CD14-positive monocyte (primary cell): Measurements from ENCODE around the gene ZNF362. TPM values are rescaled to one million over a fixed set of nuclear protein-coding genes. Genes with fewer than 3 reads are reported as not detected.
A peak's percentile ranks its signal among the peaks of the same experiment; 100 is the strongest.

Experiments
- DNase-seq, 3 donors: peaks; one replicate each; pipeline ENCODE4 v3.0.0-alpha.2; 2011 to 2022
- H2AFZ ChIP-seq: 2 replicates; pipeline ENCODE4 v1.6.0; 2012; ENCODE audit warnings: mild to moderate bottlenecking, low read depth, low read length, inconsistent platforms; ENCODE audit not compliant: insufficient read depth, poor library complexity, severe bottlenecking
- H3K27ac ChIP-seq, 2 donors: 1 replicate in 1 of 2; 2 replicates in 1 of 2; pipeline ENCODE4 v1.5.1; 2012 to 2013; ENCODE audit warnings: low read length in 2 of 2, control low read depth in 1 of 2, inconsistent platforms in 1 of 2, low read depth in 1 of 2, mild to moderate bottlenecking in 1 of 2
- H3K27me3 ChIP-seq, 2 donors: one replicate each; pipeline versions ENCODE4 v1.6.0 to v1.6.1; 2011 to 2013; ENCODE audit warnings: low read length in 2 of 2; ENCODE audit not compliant: control insufficient read depth in 2 of 2, insufficient read depth in 2 of 2
- H3K36me3 ChIP-seq, 2 donors: replicated peaks in 1 of 2; 1 replicate in 1 of 2; 2 replicates in 1 of 2; pipeline versions ENCODE4 v1.5.1 to v1.6.1; 2012 to 2013; ENCODE audit warnings: low read length in 2 of 2, control low read depth in 1 of 2, inconsistent platforms in 1 of 2, mild to moderate bottlenecking in 1 of 2; ENCODE audit not compliant: insufficient read depth in 2 of 2, control insufficient read depth in 1 of 2
- H3K4me1 ChIP-seq, 2 donors: 1 replicate in 1 of 2; 2 replicates in 1 of 2; pipeline versions ENCODE4 v1.5.1 to v1.6.1; 2012 to 2013; ENCODE audit warnings: low read length in 2 of 2, control low read depth in 1 of 2, inconsistent platforms in 1 of 2, mild to moderate bottlenecking in 1 of 2, moderate library complexity in 1 of 2; ENCODE audit not compliant: insufficient read depth in 2 of 2, control insufficient read depth in 1 of 2
- H3K4me2 ChIP-seq: replicated peaks from 2 replicates; pipeline ENCODE3; 2012; ENCODE audit warnings: low read length, moderate library complexity, mild to moderate bottlenecking; ENCODE audit not compliant: poor library complexity, severe bottlenecking; ENCODE audit errors: extremely low read depth
- H3K4me3 ChIP-seq, 3 experiments: fragments of 200-600 bp in 1 of 3; sonication (generic) in 1 of 3; replicated peaks in 1 of 3; 1 replicate in 2 of 3; 2 replicates in 1 of 3; pipeline ENCODE4 v1.5.1; 2011 to 2013; ENCODE audit warnings: low read length in 3 of 3, mild to moderate bottlenecking in 3 of 3, control low read depth in 2 of 3, low read depth in 2 of 3, inconsistent platforms in 1 of 3, moderate library complexity in 1 of 3
- H3K79me2 ChIP-seq: 2 replicates; pipeline ENCODE4 v1.6.0; 2012; ENCODE audit warnings: mild to moderate bottlenecking, control low read depth, inconsistent platforms, low read length, moderate library complexity; ENCODE audit not compliant: insufficient read depth
- H3K9ac ChIP-seq: 2 replicates; pipeline ENCODE4 v1.6.0; 2017; ENCODE audit warnings: low read length, mild to moderate bottlenecking; ENCODE audit not compliant: insufficient read depth, poor library complexity, severe bottlenecking
- H3K9me3 ChIP-seq, 2 donors: replicated peaks in 1 of 2; 1 replicate in 1 of 2; 2 replicates in 1 of 2; pipeline versions ENCODE4 v1.5.1 to v1.6.1; 2012 to 2013; ENCODE audit warnings: low read length in 2 of 2, control low read depth in 1 of 2; ENCODE audit not compliant: control insufficient read depth in 1 of 2, insufficient read depth in 1 of 2
- H4K20me1 ChIP-seq: 2 replicates; pipeline ENCODE4 v1.6.0; 2012; ENCODE audit warnings: mild to moderate bottlenecking, low read length, control low read depth, moderate library complexity; ENCODE audit not compliant: insufficient read depth
- H3K27ac Mint-ChIP-seq, 7 donors: one replicate each; pipeline ENCODE4 v1.8.0; 2020; ENCODE audit warnings: mild to moderate bottlenecking in 7 of 7, mixed read lengths in 7 of 7, moderate library complexity in 6 of 7, inconsistent platforms in 2 of 7
- H3K27me3 Mint-ChIP-seq, 3 donors: one replicate each; pipeline ENCODE4 v1.8.0; 2021 to 2022; ENCODE audit warnings: low read depth in 3 of 3, mild to moderate bottlenecking in 3 of 3, mixed read lengths in 3 of 3, moderate library complexity in 3 of 3, inconsistent platforms in 1 of 3
- H3K36me3 Mint-ChIP-seq, 2 donors: one replicate each; pipeline ENCODE4 v1.8.0; 2020; ENCODE audit warnings: mixed read lengths in 2 of 2, inconsistent platforms in 1 of 2, mild to moderate bottlenecking in 1 of 2
- H3K4me1 Mint-ChIP-seq: one replicate; pipeline ENCODE4 v1.8.0; 2020; ENCODE audit warnings: mild to moderate bottlenecking, mixed read lengths
- H3K4me3 Mint-ChIP-seq, 2 donors: one replicate each; pipeline ENCODE4 v1.8.0; 2020; ENCODE audit warnings: mild to moderate bottlenecking in 2 of 2, mixed read lengths in 2 of 2, moderate library complexity in 1 of 2
- H3K9me3 Mint-ChIP-seq, 7 donors: one replicate each; pipeline ENCODE4 v1.8.0; 2020 to 2022; ENCODE audit warnings: mixed read lengths in 7 of 7, mild to moderate bottlenecking in 6 of 7, moderate library complexity in 6 of 7, inconsistent platforms in 2 of 7
- WGBS: methylation state at CpG from one replicate; pipeline ENCODE4 v1.1.5; 2013; ENCODE audit warnings: missing lambda C conversion rate; ENCODE audit not compliant: insufficient coverage; 5-methylcytosine and 5-hydroxymethylcytosine counted together
- intact Hi-C, 2 donors: fragments of 100-400 bp; cut with micrococcal nuclease; formaldehyde crosslinking; loops; one replicate each; pipeline versions ENCODE4 v1.15.0 to v1.15.1; 2023
- polyA plus RNA-seq, 3 donors: library from polyadenylated mRNA; depleted of rRNA in 1 of 3; unstranded in 2 of 3; stranded (reverse) in 1 of 3; fragments of 300-500 nt in 2 of 3; fragments of >200 nt in 1 of 3; fragmentation: Illumina TruSeq in 2 of 3; gene quantifications; 1 replicate in 2 of 3; 2 replicates in 1 of 3; pipeline ENCODE4 v1.2.3, GENCODE V29; 2012 to 2021
- TF ChIP-seq, protein P1 (sequence below): fragments of 200-600 bp; IDR thresholded peaks from one replicate; pipeline ENCODE4 v1.8.0; 2022; ENCODE audit warnings: antibody characterized with exemption, mild to moderate bottlenecking

Gene ZNF362
- polyA plus RNA-seq, 3 donors: 11.4 to 18.9 (median 13.5) TPM

DNA sequence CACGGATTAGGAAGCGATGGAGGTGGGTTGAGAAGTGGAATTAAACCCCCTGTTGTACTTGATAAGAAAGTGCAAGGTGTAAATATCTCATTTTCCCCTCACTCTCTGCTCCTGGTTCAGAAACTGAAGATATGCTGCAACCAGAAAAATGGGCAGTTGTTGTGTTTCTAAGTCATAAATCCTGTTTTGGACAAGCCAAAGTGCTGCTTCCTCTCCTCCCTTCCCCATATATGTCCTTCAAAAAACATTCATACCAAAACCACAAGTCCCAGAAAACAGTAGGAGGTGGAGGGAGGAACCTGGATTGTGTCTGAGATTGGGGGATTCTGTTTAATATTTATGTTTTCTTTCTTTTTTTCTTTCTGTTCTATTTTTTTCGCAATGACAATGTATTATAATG, 13.6 kb upstream of the ZNF362 start:
- DNase-seq: no peak
- H3K36me3 Mint-ChIP-seq: no peaks in the 10 kb centered on the region
- Histone ChIP-seq H3K4me3 (no peak overlapping the region), H3K4me1 (no peaks in the 10 kb centered on the region), H3K79me2 (no peaks in the 10 kb centered on the region), H3K9me3 (no peaks in the 10 kb centered on the region), H3K27me3 (no peaks in the 10 kb centered on the region), H2AFZ (no peak overlapping the region), H4K20me1 (no peaks in the 10 kb centered on the region), H3K9ac (no peak overlapping the region), H3K4me2 (no peak overlapping the region), H3K36me3 (no peaks in the 10 kb centered on the region), H3K27ac (no peak overlapping the region)
- TF ChIP-seq, protein P1, sequence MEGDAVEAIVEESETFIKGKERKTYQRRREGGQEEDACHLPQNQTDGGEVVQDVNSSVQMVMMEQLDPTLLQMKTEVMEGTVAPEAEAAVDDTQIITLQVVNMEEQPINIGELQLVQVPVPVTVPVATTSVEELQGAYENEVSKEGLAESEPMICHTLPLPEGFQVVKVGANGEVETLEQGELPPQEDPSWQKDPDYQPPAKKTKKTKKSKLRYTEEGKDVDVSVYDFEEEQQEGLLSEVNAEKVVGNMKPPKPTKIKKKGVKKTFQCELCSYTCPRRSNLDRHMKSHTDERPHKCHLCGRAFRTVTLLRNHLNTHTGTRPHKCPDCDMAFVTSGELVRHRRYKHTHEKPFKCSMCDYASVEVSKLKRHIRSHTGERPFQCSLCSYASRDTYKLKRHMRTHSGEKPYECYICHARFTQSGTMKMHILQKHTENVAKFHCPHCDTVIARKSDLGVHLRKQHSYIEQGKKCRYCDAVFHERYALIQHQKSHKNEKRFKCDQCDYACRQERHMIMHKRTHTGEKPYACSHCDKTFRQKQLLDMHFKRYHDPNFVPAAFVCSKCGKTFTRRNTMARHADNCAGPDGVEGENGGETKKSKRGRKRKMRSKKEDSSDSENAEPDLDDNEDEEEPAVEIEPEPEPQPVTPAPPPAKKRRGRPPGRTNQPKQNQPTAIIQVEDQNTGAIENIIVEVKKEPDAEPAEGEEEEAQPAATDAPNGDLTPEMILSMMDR: no peak
- peaks cover 0 to 2% (median 0%) of the 10 kb centered on the region in 7 donors for H3K9me3 Mint-ChIP-seq
- peaks cover 3% of the 10 kb centered on the region for H3K4me1 Mint-ChIP-seq
- intact Hi-C loops: no loop called here
- no CpG with 5 or more reads among the region's 3 CpGs for WGBS
- H3K4me3 Mint-ChIP-seq: no peak overlapping the region
- H3K27me3 Mint-ChIP-seq: peaks cover 1 to 4% (median 3%) of the 10 kb centered on the region in 3 donors
- H3K27ac Mint-ChIP-seq: no peak overlapping the region

DNA sequence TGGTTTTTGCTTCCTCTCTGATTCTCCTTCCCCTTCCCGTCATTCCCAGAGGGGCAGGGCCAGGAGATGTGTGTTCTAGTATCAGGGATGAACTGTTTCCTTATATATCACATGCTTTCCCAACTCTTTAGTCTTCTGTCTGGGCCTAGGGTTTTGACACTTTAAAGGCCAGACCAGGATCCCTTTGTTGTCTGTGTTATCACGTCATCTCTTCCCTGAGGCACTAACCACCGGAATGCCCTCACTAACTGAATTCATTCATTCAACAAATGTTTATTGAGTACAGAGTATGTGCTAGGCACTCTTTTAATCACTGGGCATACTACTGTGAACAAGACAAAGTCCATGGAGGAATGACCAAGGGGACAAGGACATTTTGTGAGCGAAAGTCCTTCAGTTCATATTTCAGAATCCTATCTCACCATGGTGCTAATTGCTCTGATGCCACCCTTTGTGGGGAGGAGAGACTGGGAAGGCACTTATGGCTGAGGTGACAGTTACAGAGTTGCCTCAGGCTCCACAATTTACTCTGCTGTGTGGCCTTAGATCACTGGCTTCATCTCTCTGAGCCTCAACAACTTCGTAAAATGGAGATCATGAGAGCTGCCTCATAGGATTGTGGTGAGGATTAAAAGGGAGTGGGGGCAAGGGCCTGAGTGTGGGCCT, 12.0 kb upstream of the ZNF362 start:
- Histone ChIP-seq H3K4me3 (no peak overlapping the region), H3K27me3 (no peaks in the 10 kb centered on the region), H4K20me1 (no peaks in the 10 kb centered on the region), H3K4me1 (no peaks in the 10 kb centered on the region), H3K9ac (no peak overlapping the region), H3K27ac (no peak overlapping the region), H3K4me2 (no peak overlapping the region), H3K9me3 (no peaks in the 10 kb centered on the region), H2AFZ (no peak overlapping the region), H3K79me2 (no peaks in the 10 kb centered on the region), H3K36me3 (no peaks in the 10 kb centered on the region)
- H3K4me3 Mint-ChIP-seq: no peak overlapping the region
- peaks cover 3 to 9% (median 6%) of the 10 kb centered on the region in 3 donors for H3K27me3 Mint-ChIP-seq
- H3K27ac Mint-ChIP-seq: peak overlapping the region in 1 of 7 donors; percentile 26
- H3K4me1 Mint-ChIP-seq: peaks cover 3% of the 10 kb centered on the region
- TF ChIP-seq, protein P1: no peak
- 86% methylated on average over 1 of the region's 5 CpGs for WGBS
- DNase-seq: no peak
- no peaks in the 10 kb centered on the region for H3K36me3 Mint-ChIP-seq
- intact Hi-C loops: no loop called here
- H3K9me3 Mint-ChIP-seq: no peaks in the 10 kb centered on the region
